ENCODE data around the gene CAP1. TPM values are rescaled to one million over a fixed set of nuclear protein-coding genes. Genes with fewer than 3 reads are reported as not detected.

Gene CAP1
- total and polyA plus RNA-seq, 2 of the 13 experiments (the other 11 are each of a cell fraction or from before 2014, with no cell fraction given): 174 to 195 TPM

GRCh38 chr1:40039757-40040510, 595 bp upstream of the CAP1 start (continued):
- TF ChIP-seq NR1H2 (CRISPR knock-in tag; IDR thresholded peaks at IDR 0.05; ENCODE audit: borderline replicate concordance, low read depth) (no peak), SRSF4 (IDR thresholded peaks at IDR 0.05; ENCODE audit: low read depth, low read length, poor library complexity, severe bottlenecking) (no peak), NBN (conservative IDR thresholded peaks at IDR 0.05) (no peak), ZNF33A (CRISPR knock-in tag; IDR thresholded peaks at IDR 0.05; ENCODE audit: borderline replicate concordance) (0 out of 2 replicates have a peak, but pooled peaks have one; percentile 21), ETV6 (CRISPR knock-in tag; conservative IDR thresholded peaks at IDR 0.05) (no peak), MAFG (CRISPR knock-in tag; IDR thresholded peaks at IDR 0.05) (no peak), FUBP1 (CRISPR knock-in tag; IDR thresholded peaks at IDR 0.05; ENCODE audit: borderline replicate concordance) (no peak), MIER2 (CRISPR knock-in tag; IDR thresholded peaks at IDR 0.05) (no peak; the same call in 1 of the 2 replicates), EP300 (IDR thresholded peaks at IDR 0.05; ENCODE audit: low read depth in 2 of 2, low read length in 2 of 2) (no peak), EP300 (CRISPR knock-in tag; IDR thresholded peaks at IDR 0.05; ENCODE audit: borderline replicate concordance) (no peak), NFE2L1 (CRISPR knock-in tag; IDR thresholded peaks at IDR 0.05; ENCODE audit: borderline replicate concordance) (no peak), ZBTB37 (CRISPR knock-in tag; IDR thresholded peaks at IDR 0.05) (no peak), FOXO4 (CRISPR knock-in tag; conservative IDR thresholded peaks at IDR 0.05) (no peak), BRCA1 (CRISPR knock-in tag; IDR thresholded peaks at IDR 0.05) (0 out of 2 replicates have a peak, but pooled peaks have one; percentile 26), ZNF138 (CRISPR knock-in tag; IDR thresholded peaks at IDR 0.05; ENCODE audit: low read depth) (no peak), FOXP4 (CRISPR knock-in tag; IDR thresholded peaks at IDR 0.05) (0 out of 2 replicates have a peak, but pooled peaks have one; percentile 12), TRIM24 (CRISPR knock-in tag; IDR thresholded peaks at IDR 0.05) (0 out of 2 replicates have a peak, but pooled peaks have one; percentile 33), NR2F6 (IDR thresholded peaks at IDR 0.05) (peak; percentile 25; the same call in 1 of the 2 replicates), NR2F6 (CRISPR knock-in tag; IDR thresholded peaks at IDR 0.05) (0 out of 2 replicates have a peak, but pooled peaks have one; percentile 6), FOXK2 (IDR thresholded peaks at IDR 0.05) (no peak), SALL2 (CRISPR knock-in tag; IDR thresholded peaks at IDR 0.05) (peak; percentile 49; the same call in 1 of the 2 replicates)
